Measurements from ENCODE around the gene UBLCP1.
A peak's percentile ranks its signal among the peaks of the same experiment; 100 is the strongest.

The UBLCP1 gene

GRCh38 chr5:159316519-159317383 is 53.7 kb downstream of the UBLCP1 start:
- H3K27ac ChIP-seq = no peak overlapping the region
- no peak for TF ChIP-seq ZFX (IDR thresholded peaks at IDR 0.05)
- TF ChIP-seq, protein P1, sequence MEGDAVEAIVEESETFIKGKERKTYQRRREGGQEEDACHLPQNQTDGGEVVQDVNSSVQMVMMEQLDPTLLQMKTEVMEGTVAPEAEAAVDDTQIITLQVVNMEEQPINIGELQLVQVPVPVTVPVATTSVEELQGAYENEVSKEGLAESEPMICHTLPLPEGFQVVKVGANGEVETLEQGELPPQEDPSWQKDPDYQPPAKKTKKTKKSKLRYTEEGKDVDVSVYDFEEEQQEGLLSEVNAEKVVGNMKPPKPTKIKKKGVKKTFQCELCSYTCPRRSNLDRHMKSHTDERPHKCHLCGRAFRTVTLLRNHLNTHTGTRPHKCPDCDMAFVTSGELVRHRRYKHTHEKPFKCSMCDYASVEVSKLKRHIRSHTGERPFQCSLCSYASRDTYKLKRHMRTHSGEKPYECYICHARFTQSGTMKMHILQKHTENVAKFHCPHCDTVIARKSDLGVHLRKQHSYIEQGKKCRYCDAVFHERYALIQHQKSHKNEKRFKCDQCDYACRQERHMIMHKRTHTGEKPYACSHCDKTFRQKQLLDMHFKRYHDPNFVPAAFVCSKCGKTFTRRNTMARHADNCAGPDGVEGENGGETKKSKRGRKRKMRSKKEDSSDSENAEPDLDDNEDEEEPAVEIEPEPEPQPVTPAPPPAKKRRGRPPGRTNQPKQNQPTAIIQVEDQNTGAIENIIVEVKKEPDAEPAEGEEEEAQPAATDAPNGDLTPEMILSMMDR (conservative IDR thresholded peaks at IDR 0.05) = peak; percentile 76

DNA sequence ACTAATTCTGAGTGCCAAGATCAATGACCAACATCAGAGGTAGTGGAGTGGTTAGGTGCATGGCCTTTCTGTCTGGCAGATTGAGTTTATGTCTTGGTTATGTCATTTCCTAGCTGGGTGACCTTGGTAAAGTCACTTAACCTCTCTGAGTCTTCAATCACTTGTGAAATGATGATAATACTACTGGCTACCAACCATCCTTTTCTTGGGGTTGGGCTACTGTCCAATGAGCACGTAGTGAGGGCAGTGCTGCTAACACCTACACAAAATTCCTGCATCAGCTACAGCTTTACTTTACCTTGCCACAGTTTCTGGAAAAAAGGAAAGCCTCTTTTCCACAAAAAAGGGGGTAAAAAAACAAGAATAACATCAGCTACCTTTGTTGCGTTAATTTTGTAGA is 54.8 kb downstream of the UBLCP1 start:
- TF ChIP-seq, protein P1 (conservative IDR thresholded peaks at IDR 0.05) = no peak
- no peak overlapping the region for H3K27ac ChIP-seq

- no peak for TF ChIP-seq ZFX (IDR thresholded peaks at IDR 0.05)
- TF ChIP-seq, protein P1 (conservative IDR thresholded peaks at IDR 0.05) = no peak
- H3K27ac ChIP-seq = no peak overlapping the region
Measured at GRCh38 chr5:159318448-159318847, 55.4 kb downstream of the UBLCP1 start.

- H3K27ac ChIP-seq = no peak overlapping the region
Measured at GRCh38 chr5:159319363-159319762, 56.3 kb downstream of the UBLCP1 start.

DNA sequence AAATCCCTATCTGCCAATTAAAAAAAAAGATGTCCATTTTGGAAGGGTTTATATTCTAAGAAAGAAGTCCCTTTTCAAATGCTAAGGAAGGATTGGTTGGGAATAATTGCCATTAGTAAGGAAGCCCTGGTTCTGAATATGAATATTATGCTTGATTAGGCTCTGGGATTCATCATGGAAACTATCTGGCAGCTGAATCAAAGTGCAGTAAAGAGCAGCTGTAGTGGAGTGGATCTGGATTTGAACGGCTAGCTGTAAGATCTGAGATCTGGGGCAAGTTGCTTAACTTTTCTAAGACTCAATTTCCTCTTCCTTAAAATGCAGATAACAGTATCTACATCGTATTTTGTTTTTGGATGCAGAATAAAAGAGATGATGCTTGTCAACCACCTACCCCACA is 56.7 kb downstream of the UBLCP1 start:
- TF ChIP-seq ZFX (IDR thresholded peaks at IDR 0.05) = no peak
- TF ChIP-seq, protein P1 (conservative IDR thresholded peaks at IDR 0.05) = no peak

More at GRCh38 chr5:159319363-159319762, 56.3 kb downstream of the UBLCP1 start:
- TF ChIP-seq, protein P1 (conservative IDR thresholded peaks at IDR 0.05) = no peak
- no peak for TF ChIP-seq ZFX (IDR thresholded peaks at IDR 0.05)

DNA sequence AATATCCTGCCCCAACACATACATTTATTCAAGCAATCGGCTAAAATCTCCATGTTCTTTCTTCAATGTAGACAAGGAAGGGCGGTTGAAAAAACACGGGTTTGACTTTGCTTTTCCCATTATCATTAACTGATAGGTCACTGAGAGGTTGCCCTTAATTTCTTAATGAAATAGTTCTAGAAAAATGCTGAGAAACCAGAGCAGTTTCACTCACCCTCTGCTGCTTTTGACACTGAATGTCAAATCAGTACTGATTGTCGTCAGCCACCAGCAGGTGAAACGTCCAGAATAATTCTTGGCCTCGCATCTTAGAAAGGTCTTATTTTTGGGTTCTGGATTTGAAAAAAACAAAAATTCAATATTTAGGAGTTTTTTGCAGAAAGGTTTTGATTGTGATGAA is 59.1 kb downstream of the UBLCP1 start:
- TF ChIP-seq ZFX (IDR thresholded peaks at IDR 0.05) = no peak
- TF ChIP-seq, protein P1 (conservative IDR thresholded peaks at IDR 0.05) = no peak
- no peak overlapping the region for H3K27ac ChIP-seq

More for the DNA sequence above, 56.7 kb downstream of the UBLCP1 start:
- no peak overlapping the region for H3K27ac ChIP-seq

DNA sequence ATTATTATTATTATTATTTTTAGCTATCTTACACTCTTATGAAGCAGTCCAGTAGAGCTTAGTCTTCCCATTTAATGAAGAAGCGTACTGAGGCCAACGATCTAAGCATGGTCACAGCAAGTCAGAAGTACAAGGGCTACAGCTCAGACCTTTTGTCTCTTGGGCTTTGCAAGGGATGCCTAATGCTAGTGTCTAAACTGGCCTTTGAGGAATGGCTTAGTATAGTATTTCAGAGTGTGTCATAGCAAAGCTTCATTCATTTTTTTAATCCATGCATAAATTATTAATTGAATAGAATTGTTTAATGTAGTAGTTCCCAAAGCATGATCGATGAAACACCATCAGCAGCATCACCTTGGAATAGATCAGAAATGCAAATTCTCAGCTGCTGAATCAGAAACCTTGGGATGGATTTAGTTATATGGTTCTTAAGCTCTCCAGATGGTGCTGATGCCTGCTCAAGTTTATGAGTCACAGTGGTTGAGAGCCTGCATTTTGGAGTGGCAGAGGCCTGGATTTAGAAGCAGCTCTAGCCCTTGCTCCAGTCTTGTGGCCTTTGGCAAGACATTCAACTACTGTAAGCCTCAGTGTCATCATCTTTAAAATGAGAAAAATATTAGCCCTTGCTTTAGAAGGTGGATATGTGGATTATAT is 61.1 kb downstream of the UBLCP1 start:
- TF ChIP-seq, protein P1 (conservative IDR thresholded peaks at IDR 0.05) = no peak
- TF ChIP-seq ZFX (IDR thresholded peaks at IDR 0.05) = no peak
- H3K27ac ChIP-seq = no peak overlapping the region
